Karpas-422 (cell line): Measurements from ENCODE around the gene SURF4. TPM values are rescaled to one million over a fixed set of nuclear protein-coding genes. Genes with fewer than 3 reads are reported as not detected.

ENCODE experiments used
- DNase-seq: peaks from one replicate; pipeline ENCODE4 v3.0.0-alpha.2; 2015
- H2AFZ ChIP-seq: fragments of 200-600 bp; sonication (generic); 2 replicates; pipeline ENCODE4 v1.6.1; 2014; ENCODE audit warnings: antibody characterized with exemption, low read length, mixed read lengths
- H3K27ac ChIP-seq: fragments of 200-600 bp; sonication (generic); 2 replicates; pipeline ENCODE4 v1.5.1; 2014; ENCODE audit warnings: mild to moderate bottlenecking, low read length, moderate library complexity
- H3K27me3 ChIP-seq: fragments of 200-600 bp; sonication (generic); 2 replicates; pipeline ENCODE4 v1.6.1; 2014; ENCODE audit warnings: low read length, mixed read lengths
- H3K36me3 ChIP-seq: fragments of 200-600 bp; sonication (generic); 2 replicates; pipeline ENCODE4 v1.6.1; 2014; ENCODE audit warnings: low read length, mixed read lengths; ENCODE audit not compliant: insufficient read depth
- H3K4me1 ChIP-seq: fragments of 200-600 bp; sonication (generic); 2 replicates; pipeline ENCODE4 v1.6.1; 2014; ENCODE audit warnings: mild to moderate bottlenecking, low read length, mixed read lengths
- H3K4me2 ChIP-seq: fragments of 200-600 bp; sonication (generic); 2 replicates; pipeline ENCODE4 v1.6.1; 2014; ENCODE audit warnings: low read length, low read depth, mild to moderate bottlenecking; ENCODE audit not compliant: poor library complexity, severe bottlenecking
- H3K4me3 ChIP-seq: fragments of 200-600 bp; sonication (generic); 2 replicates; pipeline ENCODE4 v1.5.1; 2014; ENCODE audit warnings: mild to moderate bottlenecking, antibody characterized with exemption, low read length, mixed read lengths
- H3K79me2 ChIP-seq: fragments of 200-600 bp; sonication (generic); 2 replicates; pipeline ENCODE4 v1.6.1; 2014; ENCODE audit warnings: mild to moderate bottlenecking, low read length, mixed read lengths
- H3K9ac ChIP-seq: fragments of 200-600 bp; sonication (generic); 2 replicates; pipeline ENCODE4 v1.6.0; 2014; ENCODE audit warnings: low read length
- H3K9me2 ChIP-seq: fragments of 200-600 bp; sonication (generic), shearing (Covaris generic); replicated peaks from 2 replicates; pipeline ENCODE4 v1.6.0; 2014; ENCODE audit warnings: mild to moderate bottlenecking, low read length, moderate library complexity; ENCODE audit not compliant: insufficient read depth
- H3K9me3 ChIP-seq: fragments of 300-700, 200-600 bp; sonication (generic); 2 replicates; pipeline ENCODE4 v1.6.1; 2014; ENCODE audit warnings: low read length, mixed read lengths
- H4K20me1 ChIP-seq: fragments of 200-600 bp; sonication (generic); 2 replicates; pipeline ENCODE4 v1.6.1; 2014; ENCODE audit warnings: mild to moderate bottlenecking, antibody characterized with exemption, low read length, low read depth; ENCODE audit not compliant: insufficient read depth
- total RNA-seq: library from RNA; depleted of rRNA; stranded (reverse); fragments of >200 nt; shearing (Covaris generic); gene quantifications from 2 replicates; pipeline ENCODE4 v1.2.3, GENCODE V29; 2014; ENCODE audit warnings: low replicate concordance

Gene SURF4
- total RNA-seq, 1 experiment from 2014 or later = 84.1 TPM

GRCh38 chr9:133344979-133345378 lies 30.9 kb downstream of the SURF4 start:
- Histone ChIP-seq H2AFZ (no peak overlapping the region), H3K36me3 (peaks cover 27% of the 10 kb centered on the region), H3K4me2 (no peak overlapping the region), H3K4me1 (peaks cover 18% of the 10 kb centered on the region), H3K79me2 (peaks cover 47% of the 10 kb centered on the region), H4K20me1 (peaks cover 24% of the 10 kb centered on the region), H3K27me3 (no peaks in the 10 kb centered on the region), H3K9me2 (no peaks in the 10 kb centered on the region), H3K9ac (no peak overlapping the region), H3K4me3 (no peak overlapping the region), H3K9me3 (no peaks in the 10 kb centered on the region), H3K27ac (no peak overlapping the region)
- DNase-seq = no peak

GRCh38 chr9:133344071-133344470 lies 31.8 kb downstream of the SURF4 start:
- peaks cover 9% of the 10 kb centered on the region for H3K4me1 ChIP-seq
- H3K79me2 ChIP-seq = peaks cover 38% of the 10 kb centered on the region
- H3K9me2 ChIP-seq = no peaks in the 10 kb centered on the region
- H3K9me3 ChIP-seq = no peaks in the 10 kb centered on the region
- H3K27ac ChIP-seq = no peak overlapping the region
- H3K9ac ChIP-seq = no peak overlapping the region
- H3K36me3 ChIP-seq = peaks cover 18% of the 10 kb centered on the region
- H2AFZ ChIP-seq = no peak overlapping the region
- no peak overlapping the region for H3K4me2 ChIP-seq
- no peak for DNase-seq
- H4K20me1 ChIP-seq = peaks cover 15% of the 10 kb centered on the region
- H3K27me3 ChIP-seq = no peaks in the 10 kb centered on the region
- H3K4me3 ChIP-seq = no peak overlapping the region

GRCh38 chr9:133342570-133342969 lies 33.3 kb downstream of the SURF4 start:
- H3K9ac ChIP-seq = no peak overlapping the region
- no peaks in the 10 kb centered on the region for H3K27me3 ChIP-seq
- H4K20me1 ChIP-seq = peaks cover 6% of the 10 kb centered on the region; the same call in 1 of the 2 replicates
- no peak for DNase-seq
- no peak overlapping the region for H3K4me2 ChIP-seq
- H3K27ac ChIP-seq = no peak overlapping the region
- H3K79me2 ChIP-seq = peaks cover 24% of the 10 kb centered on the region
- no peak overlapping the region for H3K4me3 ChIP-seq
- peaks cover 9% of the 10 kb centered on the region; the same call in 1 of the 2 replicates for H3K36me3 ChIP-seq
- no peaks in the 10 kb centered on the region for H3K9me2 ChIP-seq
- no peaks in the 10 kb centered on the region for H3K9me3 ChIP-seq
- peaks cover 8% of the 10 kb centered on the region for H3K4me1 ChIP-seq
- H2AFZ ChIP-seq = no peak overlapping the region

- H3K27ac ChIP-seq = no peak overlapping the region
Observed at GRCh38 chr9:133342069-133342406, 33.8 kb downstream of the SURF4 start.

GRCh38 chr9:133341369-133342068 lies 34.3 kb downstream of the SURF4 start:
- no peak overlapping the region for H3K4me3 ChIP-seq
- H3K79me2 ChIP-seq = peaks cover 14% of the 10 kb centered on the region
- peaks cover 6% of the 10 kb centered on the region; the same call in 1 of the 2 replicates for H4K20me1 ChIP-seq
- no peak overlapping the region for H2AFZ ChIP-seq
- H3K4me1 ChIP-seq = peaks cover 5% of the 10 kb centered on the region
- H3K4me2 ChIP-seq = no peak overlapping the region
- H3K27ac ChIP-seq = no peak overlapping the region
- H3K27me3 ChIP-seq = no peaks in the 10 kb centered on the region
- no peaks in the 10 kb centered on the region for H3K9me2 ChIP-seq
- peaks cover 9% of the 10 kb centered on the region; the same call in 1 of the 2 replicates for H3K36me3 ChIP-seq
- DNase-seq = no peak
- no peaks in the 10 kb centered on the region for H3K9me3 ChIP-seq
- H3K9ac ChIP-seq = no peak overlapping the region

More at GRCh38 chr9:133342069-133342406, 33.8 kb downstream of the SURF4 start:
- no peak overlapping the region for H3K9ac ChIP-seq
- peaks cover 9% of the 10 kb centered on the region; the same call in 1 of the 2 replicates for H3K36me3 ChIP-seq
- peaks cover 8% of the 10 kb centered on the region for H3K4me1 ChIP-seq
- no peak for DNase-seq
- no peaks in the 10 kb centered on the region for H3K9me2 ChIP-seq
- H3K27me3 ChIP-seq = no peaks in the 10 kb centered on the region
- no peak overlapping the region for H3K4me3 ChIP-seq
- H2AFZ ChIP-seq = no peak overlapping the region
- H3K4me2 ChIP-seq = no peak overlapping the region
- peaks cover 19% of the 10 kb centered on the region for H3K79me2 ChIP-seq
- no peaks in the 10 kb centered on the region for H3K9me3 ChIP-seq
- H4K20me1 ChIP-seq = peaks cover 6% of the 10 kb centered on the region; the same call in 1 of the 2 replicates

- H2AFZ ChIP-seq = no peak overlapping the region
- H3K9me3 ChIP-seq = no peaks in the 10 kb centered on the region
- H3K27me3 ChIP-seq = no peaks in the 10 kb centered on the region
- H3K4me3 ChIP-seq = no peak overlapping the region
- peaks cover 8% of the 10 kb centered on the region for H3K79me2 ChIP-seq
- DNase-seq = no peak
- H3K4me2 ChIP-seq = no peak overlapping the region
- H3K4me1 ChIP-seq = peaks cover 5% of the 10 kb centered on the region
- peaks cover 6% of the 10 kb centered on the region; the same call in 1 of the 2 replicates for H4K20me1 ChIP-seq
- no peak overlapping the region for H3K27ac ChIP-seq
- H3K9me2 ChIP-seq = no peaks in the 10 kb centered on the region
- peaks cover 9% of the 10 kb centered on the region; the same call in 1 of the 2 replicates for H3K36me3 ChIP-seq
- H3K9ac ChIP-seq = no peak overlapping the region
Observed at GRCh38 chr9:133340916-133341315, 34.9 kb downstream of the SURF4 start.

GRCh38 chr9:133340256-133340655 lies 35.6 kb downstream of the SURF4 start:
- Histone ChIP-seq H3K36me3 (peaks cover 9% of the 10 kb centered on the region; the same call in 1 of the 2 replicates), H3K27me3 (no peaks in the 10 kb centered on the region), H3K4me2 (no peak overlapping the region), H3K79me2 (peaks cover 8% of the 10 kb centered on the region), H2AFZ (no peak overlapping the region), H3K4me1 (peaks cover 5% of the 10 kb centered on the region), H3K27ac (no peak overlapping the region), H4K20me1 (peaks cover 1% of the 10 kb centered on the region; the same call in 1 of the 2 replicates), H3K9ac (no peak overlapping the region), H3K4me3 (no peak overlapping the region), H3K9me3 (no peaks in the 10 kb centered on the region), H3K9me2 (no peaks in the 10 kb centered on the region)
- DNase-seq = no peak

GRCh38 chr9:133339641-133340040 lies 36.2 kb downstream of the SURF4 start:
- H3K9me3 ChIP-seq = no peaks in the 10 kb centered on the region
- peaks cover 11% of the 10 kb centered on the region for H3K4me1 ChIP-seq
- H4K20me1 ChIP-seq = no peaks in the 10 kb centered on the region
- H3K27me3 ChIP-seq = no peaks in the 10 kb centered on the region
- H3K36me3 ChIP-seq = peaks cover 11% of the 10 kb centered on the region; the same call in 1 of the 2 replicates
- H3K9ac ChIP-seq = no peak overlapping the region
- H3K27ac ChIP-seq = no peak overlapping the region
- no peak overlapping the region for H3K4me3 ChIP-seq
- no peak overlapping the region for H3K4me2 ChIP-seq
- no peak for DNase-seq
- no peak overlapping the region for H2AFZ ChIP-seq
- H3K9me2 ChIP-seq = no peaks in the 10 kb centered on the region
- H3K79me2 ChIP-seq = peaks cover 13% of the 10 kb centered on the region
